Measurements from ENCODE around the gene FAM83E.

FAM83E gene

GRCh38 chr19:48628486-48629296, 13.8 kb upstream of the FAM83E start:
- no peak for DNase-seq

- no peak for DNase-seq
Observed at GRCh38 chr19:48627865-48628314, 13.0 kb upstream of the FAM83E start.

GRCh38 chr19:48627201-48627864, 12.5 kb upstream of the FAM83E start:
- DNase-seq: no peak

- DNase-seq: no peak
Observed at GRCh38 chr19:48625891-48626327, 11.0 kb upstream of the FAM83E start.

- DNase-seq: no peak
Observed at GRCh38 chr19:48624791-48625723, 10.2 kb upstream of the FAM83E start.

GRCh38 chr19:48624067-48624594, 9.3 kb upstream of the FAM83E start:
- peak; percentile 61 to 99 (median 96) for DNase-seq

- DNase-seq: peak in 1 of 14 donors; percentile 24
Observed at GRCh38 chr19:48623556-48624066, 8.7 kb upstream of the FAM83E start.

- DNase-seq: no peak
Observed at GRCh38 chr19:48619692-48620585, 5.1 kb upstream of the FAM83E start.

- DNase-seq: peak; percentile 95 to 100 (median 99)
Observed at GRCh38 chr19:48618916-48619691, 4.2 kb upstream of the FAM83E start, which contains the start of the genes RPL18 and SPHK2. RPL18 (minus strand) TSS chr19:48619178; CDS start chr19:48619143, 35 bp downstream. SPHK2 (plus strand) TSS chr19:48619506; CDS start chr19:48620515, 1,009 bp downstream.

- no peak for DNase-seq
Observed at GRCh38 chr19:48618278-48618915, 3.5 kb upstream of the FAM83E start.

- DNase-seq: peak in 1 of 14 donors; percentile 7
Observed at GRCh38 chr19:48617146-48617937, 2.5 kb upstream of the FAM83E start.

- DNase-seq: no peak
Observed at GRCh38 chr19:48616491-48617056, 1.7 kb upstream of the FAM83E start.

GRCh38 chr19:48616041-48616436, 1.2 kb upstream of the FAM83E start:
- DNase-seq: no peak

GRCh38 chr19:48615231-48616040, 560 bp upstream of the FAM83E start:
- DNase-seq: no peak

GRCh38 chr19:48613852-48614435, 932 bp downstream of the FAM83E start:
- DNase-seq: peak in 1 of 14 donors; percentile 68

- peak in 7 of 14 donors; percentile 14 to 70 (median 32) for DNase-seq
Observed at GRCh38 chr19:48613024-48613851, 1.6 kb downstream of the FAM83E start.
